Measurements from ENCODE around the gene PPIP5K2.

DNA sequence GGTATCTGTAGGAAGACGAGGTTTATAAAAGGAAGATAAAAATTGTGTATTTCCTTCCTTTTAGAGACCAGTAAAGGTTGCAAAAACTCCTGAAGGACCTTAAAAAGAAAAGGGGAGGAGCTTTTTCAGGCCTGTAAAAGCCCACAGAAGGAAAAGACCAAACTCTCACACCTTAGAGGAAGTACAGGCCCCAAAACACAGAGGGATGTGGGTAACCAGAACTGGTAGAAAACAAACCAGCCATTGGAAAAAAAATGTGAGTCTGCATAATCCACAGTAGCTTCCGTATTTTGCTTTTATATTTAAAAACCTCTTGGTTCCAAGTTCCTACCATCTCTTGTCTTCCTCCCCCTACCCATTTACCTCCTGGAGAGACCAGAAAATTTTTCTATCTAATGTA is 8.6 kb upstream of the PPIP5K2 start:
- TF ChIP-seq, protein P1, sequence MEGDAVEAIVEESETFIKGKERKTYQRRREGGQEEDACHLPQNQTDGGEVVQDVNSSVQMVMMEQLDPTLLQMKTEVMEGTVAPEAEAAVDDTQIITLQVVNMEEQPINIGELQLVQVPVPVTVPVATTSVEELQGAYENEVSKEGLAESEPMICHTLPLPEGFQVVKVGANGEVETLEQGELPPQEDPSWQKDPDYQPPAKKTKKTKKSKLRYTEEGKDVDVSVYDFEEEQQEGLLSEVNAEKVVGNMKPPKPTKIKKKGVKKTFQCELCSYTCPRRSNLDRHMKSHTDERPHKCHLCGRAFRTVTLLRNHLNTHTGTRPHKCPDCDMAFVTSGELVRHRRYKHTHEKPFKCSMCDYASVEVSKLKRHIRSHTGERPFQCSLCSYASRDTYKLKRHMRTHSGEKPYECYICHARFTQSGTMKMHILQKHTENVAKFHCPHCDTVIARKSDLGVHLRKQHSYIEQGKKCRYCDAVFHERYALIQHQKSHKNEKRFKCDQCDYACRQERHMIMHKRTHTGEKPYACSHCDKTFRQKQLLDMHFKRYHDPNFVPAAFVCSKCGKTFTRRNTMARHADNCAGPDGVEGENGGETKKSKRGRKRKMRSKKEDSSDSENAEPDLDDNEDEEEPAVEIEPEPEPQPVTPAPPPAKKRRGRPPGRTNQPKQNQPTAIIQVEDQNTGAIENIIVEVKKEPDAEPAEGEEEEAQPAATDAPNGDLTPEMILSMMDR (IDR thresholded peaks at IDR 0.05; ENCODE audit: poor library complexity, severe bottlenecking), result no peak
- TF ChIP-seq EZH2 (IDR thresholded peaks at IDR 0.05; ENCODE audit: borderline replicate concordance, insufficient read depth, low read length, poor library complexity, severe bottlenecking) (no peak), RAD21 (conservative IDR thresholded peaks at IDR 0.05) (no peak), POLR2AphosphoS5 (IDR thresholded peaks at IDR 0.05) (no peak), EP300 (conservative IDR thresholded peaks at IDR 0.05; ENCODE audit: poor library complexity, severe bottlenecking) (no peak), MXI1 (conservative IDR thresholded peaks at IDR 0.05; ENCODE audit: poor library complexity, severe bottlenecking) (no peak)
- TF ChIP-seq, protein P2, sequence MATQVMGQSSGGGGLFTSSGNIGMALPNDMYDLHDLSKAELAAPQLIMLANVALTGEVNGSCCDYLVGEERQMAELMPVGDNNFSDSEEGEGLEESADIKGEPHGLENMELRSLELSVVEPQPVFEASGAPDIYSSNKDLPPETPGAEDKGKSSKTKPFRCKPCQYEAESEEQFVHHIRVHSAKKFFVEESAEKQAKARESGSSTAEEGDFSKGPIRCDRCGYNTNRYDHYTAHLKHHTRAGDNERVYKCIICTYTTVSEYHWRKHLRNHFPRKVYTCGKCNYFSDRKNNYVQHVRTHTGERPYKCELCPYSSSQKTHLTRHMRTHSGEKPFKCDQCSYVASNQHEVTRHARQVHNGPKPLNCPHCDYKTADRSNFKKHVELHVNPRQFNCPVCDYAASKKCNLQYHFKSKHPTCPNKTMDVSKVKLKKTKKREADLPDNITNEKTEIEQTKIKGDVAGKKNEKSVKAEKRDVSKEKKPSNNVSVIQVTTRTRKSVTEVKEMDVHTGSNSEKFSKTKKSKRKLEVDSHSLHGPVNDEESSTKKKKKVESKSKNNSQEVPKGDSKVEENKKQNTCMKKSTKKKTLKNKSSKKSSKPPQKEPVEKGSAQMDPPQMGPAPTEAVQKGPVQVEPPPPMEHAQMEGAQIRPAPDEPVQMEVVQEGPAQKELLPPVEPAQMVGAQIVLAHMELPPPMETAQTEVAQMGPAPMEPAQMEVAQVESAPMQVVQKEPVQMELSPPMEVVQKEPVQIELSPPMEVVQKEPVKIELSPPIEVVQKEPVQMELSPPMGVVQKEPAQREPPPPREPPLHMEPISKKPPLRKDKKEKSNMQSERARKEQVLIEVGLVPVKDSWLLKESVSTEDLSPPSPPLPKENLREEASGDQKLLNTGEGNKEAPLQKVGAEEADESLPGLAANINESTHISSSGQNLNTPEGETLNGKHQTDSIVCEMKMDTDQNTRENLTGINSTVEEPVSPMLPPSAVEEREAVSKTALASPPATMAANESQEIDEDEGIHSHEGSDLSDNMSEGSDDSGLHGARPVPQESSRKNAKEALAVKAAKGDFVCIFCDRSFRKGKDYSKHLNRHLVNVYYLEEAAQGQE (IDR thresholded peaks at IDR 0.05; ENCODE audit: borderline replicate concordance), result no peak
